ENCODE measurements around the gene BEST2. TPM values are rescaled to one million over a fixed set of nuclear protein-coding genes. Genes with fewer than 3 reads are reported as not detected.
A peak's percentile ranks its signal among the peaks of the same experiment; 100 is the strongest.

The BEST2 gene
- total and polyA plus RNA-seq, 4 experiments from 2014 or later = not detected

DNA sequence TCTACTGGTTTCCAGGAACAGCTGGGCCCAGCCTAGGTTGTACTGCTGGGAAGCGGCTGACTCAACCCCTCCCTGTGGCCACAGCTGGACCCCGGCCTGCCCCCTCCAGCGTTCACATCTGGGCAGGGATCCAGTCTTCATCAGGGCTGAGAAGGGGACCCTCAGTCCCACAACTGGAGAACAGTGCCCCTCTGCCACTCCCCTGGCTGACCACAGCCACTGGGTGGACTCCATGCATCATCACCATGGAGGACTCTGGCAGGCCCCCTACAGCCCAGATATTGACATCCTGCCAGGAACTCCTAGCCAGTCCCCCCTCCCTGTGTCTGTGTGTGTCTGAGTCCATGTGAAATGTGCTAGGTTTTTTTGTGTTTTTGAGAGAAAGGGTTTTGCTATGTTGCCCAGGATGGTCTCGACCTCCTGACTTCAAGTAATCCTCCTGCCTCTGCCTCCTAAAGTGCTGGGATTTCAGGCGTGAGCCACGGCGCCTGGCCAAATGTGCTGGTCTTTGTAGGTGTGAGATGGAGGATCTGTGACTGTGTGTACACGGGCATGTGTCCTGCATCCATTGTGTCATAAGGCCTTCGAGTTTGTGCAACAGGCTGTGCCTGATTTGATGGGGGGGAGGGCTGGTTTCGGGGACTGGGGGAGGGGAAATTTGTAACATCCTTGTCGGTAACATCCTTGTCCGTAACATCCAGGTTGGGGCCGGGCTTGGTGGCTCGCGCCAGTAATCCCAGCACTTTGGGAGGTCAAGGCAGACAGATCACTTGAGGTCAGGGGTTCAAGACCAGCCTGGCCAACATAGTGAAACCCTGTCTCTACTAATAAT lies 27.8 kb downstream of the BEST2 start:
- H3K27ac Mint-ChIP-seq = peak overlapping the region; percentile 65 to 97 (median 94)
- Histone ChIP-seq H3K36me3 (ENCODE audit: insufficient read depth, low read length) (no peaks in the 10 kb centered on the region), H3K27me3 (ENCODE audit: insufficient read depth, low read length) (no peaks in the 10 kb centered on the region), H3K27ac (ENCODE audit: low read depth, low read length) (peak overlapping the region; percentile 86), H3K4me3 (ENCODE audit: low read length in 2 of 2) (no peak overlapping the region), H3K9me3 (ENCODE audit: control insufficient read depth in 1 of 2, low read length in 2 of 2) (no peaks in the 10 kb centered on the region), H3K4me1 (ENCODE audit: insufficient read depth, low read length) (peaks cover 60% of the 10 kb centered on the region)
- intact Hi-C loops (cut with micrococcal nuclease) = no loop called here
- peaks cover 0 to 2% of the 10 kb centered on the region in 2 donors for H3K36me3 Mint-ChIP-seq
- H3K4me3 Mint-ChIP-seq = peak overlapping the region; percentile 12 to 92 (median 64)
- no peaks in the 10 kb centered on the region for H3K27me3 Mint-ChIP-seq
- H3K9me3 Mint-ChIP-seq = peaks cover 0 to 1% (median 0%) of the 10 kb centered on the region in 8 donors
- no peak for DNase-seq
- ChIA-PET CTCF (ENCODE audit: partially characterized antibody) (interaction anchor here (2.6 to 27.8 kb wide), 2 partner anchors 9 to 19 kb away, joined by 14 to 906 read pairs; partner anchors contain the start of genes JUNB, PRDX2, RNASEH2A and THSD8), POLR2A (ENCODE audit: partially characterized antibody) (interaction anchor here (1.3 to 16.4 kb wide), 4 partner anchors 16 to 98 kb away, joined by 3 to 1162 read pairs (median 4); partner anchors contain the start of genes DHPS, GET3, JUNB and PRDX2)
- peaks cover 24 to 53% (median 35%) of the 10 kb centered on the region in 4 donors for H3K4me1 Mint-ChIP-seq

GRCh38 chr19:12782174-12782423 lies 30.5 kb downstream of the BEST2 start:
- H3K36me3 ChIP-seq (ENCODE audit: insufficient read depth, low read length) = no peaks in the 10 kb centered on the region
- DNase-seq = peak in 2 of 5 donors; percentile 97 to 99
- Mint-ChIP-seq H3K4me1 (peaks cover 21 to 46% (median 33%) of the 10 kb centered on the region in 4 donors), H3K4me3 (peak overlapping the region; percentile 79 to 95 (median 88)), H3K27me3 (no peaks in the 10 kb centered on the region), H3K27ac (peak overlapping the region in 2 of 7 donors; percentile 98 to 99), H3K9me3 (peaks cover 0 to 1% (median 0%) of the 10 kb centered on the region in 8 donors), H3K36me3 (peaks cover 0 to 2% of the 10 kb centered on the region in 2 donors)
- H3K27ac ChIP-seq (ENCODE audit: low read depth, low read length) = peak overlapping the region; percentile 99
- intact Hi-C loops (cut with micrococcal nuclease) = loop anchor here (1.0 kb wide), 1 partner anchor 8 kb away; no protein-coding TSS in a partner anchor
- POLR2A ChIA-PET (ENCODE audit: partially characterized antibody) = interaction anchor here (0.8 to 16.4 kb wide), 8 partner anchors 13 to 619 kb away, joined by 3 to 1162 read pairs (median 4); partner anchors contain the start of genes DHPS, JUNB, PRDX2 and RNASEH2A
- H3K4me3 ChIP-seq (ENCODE audit: low read length in 2 of 2) = peak overlapping the region; percentile 40 to 71
- peaks cover 74% of the 10 kb centered on the region for H3K4me1 ChIP-seq (ENCODE audit: insufficient read depth, low read length)
- CTCF ChIA-PET (ENCODE audit: partially characterized antibody) = interaction anchor here (0.9 to 27.8 kb wide), 3 partner anchors 17 to 24 kb away, joined by 3 to 906 read pairs (median 6); partner anchors contain the start of genes JUNB, PRDX2, RNASEH2A and THSD8
- H3K27me3 ChIP-seq (ENCODE audit: insufficient read depth, low read length) = no peaks in the 10 kb centered on the region
- no peaks in the 10 kb centered on the region for H3K9me3 ChIP-seq (ENCODE audit: control insufficient read depth in 1 of 2, low read length in 2 of 2)

DNA sequence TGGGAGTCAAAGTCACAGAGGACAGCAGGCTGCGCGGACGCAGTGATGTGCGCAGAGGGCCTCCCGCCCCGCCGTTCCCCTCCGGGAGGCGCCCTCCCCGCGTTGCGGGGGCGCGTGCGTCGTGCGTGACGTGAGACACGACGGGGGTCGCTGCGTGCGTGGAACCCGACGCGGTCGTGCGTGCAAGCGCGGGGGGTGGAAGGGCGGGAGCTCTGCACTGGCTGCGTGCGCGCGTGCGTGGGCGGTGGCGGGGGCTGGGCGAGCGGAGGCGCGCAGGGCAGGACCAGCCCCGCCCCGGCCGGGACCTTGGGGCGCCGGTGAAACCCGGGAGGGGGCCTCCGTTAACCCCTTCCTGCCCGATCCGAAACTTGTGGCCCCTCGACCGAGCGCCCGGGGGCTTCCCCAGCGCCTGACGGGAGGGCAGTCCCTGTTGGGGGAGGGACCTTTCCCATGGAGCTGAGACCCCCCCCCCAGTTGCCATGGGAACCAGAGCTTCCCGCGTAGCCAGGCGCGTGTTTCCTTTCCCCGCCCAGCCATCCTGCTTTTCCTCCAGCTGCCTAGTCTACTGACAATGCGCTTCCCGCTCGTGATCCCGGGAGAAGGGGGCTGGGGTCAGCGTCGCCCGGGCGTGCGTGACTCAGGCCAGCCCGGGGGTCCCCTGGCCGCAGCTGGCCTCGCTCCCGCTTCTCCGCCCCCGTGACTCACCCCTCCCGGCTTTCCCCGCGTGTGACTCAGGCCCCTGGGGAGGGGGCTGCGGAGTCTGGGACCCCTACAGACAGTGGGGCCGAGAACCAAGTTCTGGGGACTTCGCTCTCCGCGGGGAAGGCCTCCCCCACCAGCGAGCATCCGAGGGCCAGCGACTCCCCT lies 31.1 kb downstream of the BEST2 start:
- Histone ChIP-seq H3K4me3 (ENCODE audit: low read length in 2 of 2) (peak overlapping the region; percentile 40 to 71), H3K27ac (ENCODE audit: low read depth, low read length) (peak overlapping the region; percentile 99), H3K4me1 (ENCODE audit: insufficient read depth, low read length) (peaks cover 68% of the 10 kb centered on the region), H3K27me3 (ENCODE audit: insufficient read depth, low read length) (no peaks in the 10 kb centered on the region), H3K36me3 (ENCODE audit: insufficient read depth, low read length) (no peaks in the 10 kb centered on the region), H3K9me3 (ENCODE audit: control insufficient read depth in 1 of 2, low read length in 2 of 2) (no peaks in the 10 kb centered on the region)
- peak in 4 of 5 donors; percentile 75 to 99 (median 97) for DNase-seq
- no peaks in the 10 kb centered on the region for H3K27me3 Mint-ChIP-seq
- peaks cover 0 to 1% (median 0%) of the 10 kb centered on the region in 8 donors for H3K9me3 Mint-ChIP-seq
- CTCF ChIA-PET (ENCODE audit: partially characterized antibody) = interaction anchor here (0.9 to 27.8 kb wide), 3 partner anchors 16 to 25 kb away, joined by 3 to 906 read pairs (median 6); partner anchors contain the start of genes JUNB, PRDX2, RNASEH2A and THSD8
- H3K4me1 Mint-ChIP-seq = peaks cover 19 to 41% (median 28%) of the 10 kb centered on the region in 4 donors
- POLR2A ChIA-PET (ENCODE audit: partially characterized antibody) = interaction anchor here (0.7 to 16.4 kb wide), 9 partner anchors 12 to 620 kb away, joined by 3 to 1162 read pairs (median 5); partner anchors contain the start of genes DHPS, JUNB, PRDX2 and RNASEH2A
- H3K27ac Mint-ChIP-seq = peak overlapping the region in 2 of 7 donors; percentile 98 to 99
- H3K36me3 Mint-ChIP-seq = peaks cover 0 to 2% of the 10 kb centered on the region in 2 donors
- peak overlapping the region; percentile 79 to 95 (median 88) for H3K4me3 Mint-ChIP-seq
- intact Hi-C loops (cut with micrococcal nuclease) = loop anchor here (1.0 kb wide), 1 partner anchor 8 kb away; no protein-coding TSS in a partner anchor

GRCh38 chr19:12783291-12783848 lies 31.8 kb downstream of the BEST2 start:
- H3K4me3 Mint-ChIP-seq = peak overlapping the region; percentile 57 to 88 (median 74)
- Histone ChIP-seq H3K9me3 (ENCODE audit: control insufficient read depth in 1 of 2, low read length in 2 of 2) (no peaks in the 10 kb centered on the region), H3K4me3 (ENCODE audit: low read length in 2 of 2) (no peak overlapping the region), H3K27me3 (ENCODE audit: insufficient read depth, low read length) (no peaks in the 10 kb centered on the region), H3K36me3 (ENCODE audit: insufficient read depth, low read length) (no peaks in the 10 kb centered on the region), H3K27ac (ENCODE audit: low read depth, low read length) (peak overlapping the region; percentile 99), H3K4me1 (ENCODE audit: insufficient read depth, low read length) (peaks cover 66% of the 10 kb centered on the region)
- H3K9me3 Mint-ChIP-seq = peaks cover 0 to 1% (median 0%) of the 10 kb centered on the region in 8 donors
- peak overlapping the region in 1 of 7 donors; percentile 98 for H3K27ac Mint-ChIP-seq
- peaks cover 18 to 41% (median 28%) of the 10 kb centered on the region in 4 donors for H3K4me1 Mint-ChIP-seq
- POLR2A ChIA-PET (ENCODE audit: partially characterized antibody) = interaction anchor here (0.7 to 16.4 kb wide), 5 partner anchors 12 to 107 kb away, joined by 5 to 1162 read pairs (median 11); partner anchors contain the start of genes JUNB, PRDX2, RNASEH2A and THSD8
- peaks cover 0 to 2% of the 10 kb centered on the region in 2 donors for H3K36me3 Mint-ChIP-seq
- intact Hi-C loops (cut with micrococcal nuclease) = no loop called here
- DNase-seq = peak in 2 of 5 donors; percentile 22 to 59
- no peaks in the 10 kb centered on the region for H3K27me3 Mint-ChIP-seq
- CTCF ChIA-PET (ENCODE audit: partially characterized antibody) = interaction anchor here (1.2 to 27.8 kb wide), 2 partner anchors 15 to 25 kb away, joined by 6 to 906 read pairs; partner anchors contain the start of genes JUNB, PRDX2, RNASEH2A and THSD8

DNA sequence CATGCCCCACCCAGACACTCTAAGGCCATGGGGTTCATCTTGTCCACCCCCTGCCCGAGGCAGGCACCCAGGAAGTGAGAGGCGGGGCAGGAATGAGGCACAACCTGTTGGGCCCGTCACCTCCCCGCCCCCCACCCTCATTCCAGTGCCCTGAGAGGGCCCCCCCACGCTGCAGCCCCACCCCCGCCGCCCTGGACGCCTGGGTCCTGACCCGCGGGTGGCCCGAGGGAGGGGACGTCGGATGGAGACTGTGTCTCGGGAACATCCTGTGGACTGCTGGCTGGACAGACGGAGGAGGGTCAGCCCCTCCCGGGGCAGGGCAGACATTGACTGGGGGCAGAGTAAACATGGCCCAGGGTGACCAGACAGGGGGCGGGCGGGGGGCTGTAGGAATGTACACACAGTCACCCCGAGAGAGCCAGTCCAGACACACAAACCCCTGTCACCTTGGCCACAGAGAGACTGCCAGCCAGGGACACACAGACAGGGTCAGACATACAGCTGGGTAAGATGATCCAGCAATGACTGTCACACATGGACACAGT lies 32.3 kb downstream of the BEST2 start:
- H3K4me1 ChIP-seq (ENCODE audit: insufficient read depth, low read length) = peaks cover 66% of the 10 kb centered on the region
- H3K27ac ChIP-seq (ENCODE audit: low read depth, low read length) = peak overlapping the region; percentile 99
- H3K4me3 ChIP-seq (ENCODE audit: low read length in 2 of 2) = no peak overlapping the region
- Mint-ChIP-seq H3K36me3 (peaks cover 0 to 2% of the 10 kb centered on the region in 2 donors), H3K27ac (peak overlapping the region in 1 of 7 donors; percentile 98), H3K9me3 (peaks cover 0 to 1% (median 0%) of the 10 kb centered on the region in 8 donors), H3K4me1 (peaks cover 16 to 41% (median 26%) of the 10 kb centered on the region in 4 donors), H3K27me3 (no peaks in the 10 kb centered on the region), H3K4me3 (peak overlapping the region in 6 of 8 donors; percentile 63 to 79 (median 74))
- ChIA-PET POLR2A (ENCODE audit: partially characterized antibody) (interaction anchor here (2.3 to 16.4 kb wide), 2 partner anchors 11 to 61 kb away, joined by 11 to 1162 read pairs; partner anchors contain the start of genes JUNB, PRDX2, THSD8 and TNPO2), CTCF (ENCODE audit: partially characterized antibody) (interaction anchor here (27.8 kb wide), 1 partner anchor 15 kb away, joined by 906 read pairs; the partner anchor contains the start of genes JUNB, PRDX2, RNASEH2A and THSD8)
- H3K36me3 ChIP-seq (ENCODE audit: insufficient read depth, low read length) = no peaks in the 10 kb centered on the region
- H3K9me3 ChIP-seq (ENCODE audit: control insufficient read depth in 1 of 2, low read length in 2 of 2) = no peaks in the 10 kb centered on the region
- peak in 1 of 5 donors; percentile 52 for DNase-seq
- H3K27me3 ChIP-seq (ENCODE audit: insufficient read depth, low read length) = no peaks in the 10 kb centered on the region
- intact Hi-C loops (cut with micrococcal nuclease) = no loop called here
